ENCODE data around the gene ATMIN.
A peak's percentile ranks its signal among the peaks of the same experiment; 100 is the strongest.

ATMIN gene

GRCh38 chr16:80997139-80997798 is 38.4 kb upstream of the ATMIN start:
- H3K27ac Mint-ChIP-seq: peak overlapping the region; percentile 44
- no peaks in the 10 kb centered on the region for H3K27me3 Mint-ChIP-seq (ENCODE audit: low read depth, poor library complexity)
- H3K4me3 Mint-ChIP-seq: no peak overlapping the region
- no peak for DNase-seq
- H3K9me3 Mint-ChIP-seq: peaks cover 24% of the 10 kb centered on the region
- peaks cover 62% of the 10 kb centered on the region for H3K36me3 Mint-ChIP-seq (ENCODE audit: low read depth)
- H3K4me1 Mint-ChIP-seq: peaks cover 30% of the 10 kb centered on the region
- TF ChIP-seq CTCF (IDR thresholded peaks at IDR 0.05): no peak

GRCh38 chr16:80997964-80998620 is 37.5 kb upstream of the ATMIN start:
- TF ChIP-seq CTCF (IDR thresholded peaks at IDR 0.05): no peak
- Mint-ChIP-seq H3K4me3 (no peak overlapping the region), H3K27me3 (ENCODE audit: low read depth, poor library complexity) (no peaks in the 10 kb centered on the region), H3K27ac (no peak overlapping the region), H3K36me3 (ENCODE audit: low read depth) (peaks cover 65% of the 10 kb centered on the region), H3K4me1 (peaks cover 31% of the 10 kb centered on the region), H3K9me3 (peaks cover 24% of the 10 kb centered on the region)
- no peak for DNase-seq

- Mint-ChIP-seq H3K27ac (no peak overlapping the region), H3K9me3 (peaks cover 24% of the 10 kb centered on the region)
- TF ChIP-seq CTCF (IDR thresholded peaks at IDR 0.05): no peak
Measured at GRCh38 chr16:81000873-81001272, 34.8 kb upstream of the ATMIN start.

GRCh38 chr16:81001330-81001729 is 34.3 kb upstream of the ATMIN start:
- DNase-seq: no peak
- no peaks in the 10 kb centered on the region for H3K27me3 Mint-ChIP-seq (ENCODE audit: low read depth, poor library complexity)
- peaks cover 47% of the 10 kb centered on the region for H3K36me3 Mint-ChIP-seq (ENCODE audit: low read depth)
- H3K4me3 Mint-ChIP-seq: no peak overlapping the region
- H3K4me1 Mint-ChIP-seq: peaks cover 42% of the 10 kb centered on the region
- no peak overlapping the region for H3K27ac Mint-ChIP-seq
- no peak for TF ChIP-seq CTCF (IDR thresholded peaks at IDR 0.05)
- peaks cover 24% of the 10 kb centered on the region for H3K9me3 Mint-ChIP-seq

More at GRCh38 chr16:81000873-81001272, 34.8 kb upstream of the ATMIN start:
- H3K4me1 Mint-ChIP-seq: peaks cover 43% of the 10 kb centered on the region
- peaks cover 48% of the 10 kb centered on the region for H3K36me3 Mint-ChIP-seq (ENCODE audit: low read depth)
- H3K4me3 Mint-ChIP-seq: no peak overlapping the region
- no peaks in the 10 kb centered on the region for H3K27me3 Mint-ChIP-seq (ENCODE audit: low read depth, poor library complexity)
- no peak for DNase-seq

GRCh38 chr16:81003064-81003463 is 32.6 kb upstream of the ATMIN start:
- Mint-ChIP-seq H3K27ac (no peak overlapping the region), H3K27me3 (ENCODE audit: low read depth, poor library complexity) (no peaks in the 10 kb centered on the region), H3K4me1 (peaks cover 37% of the 10 kb centered on the region), H3K36me3 (ENCODE audit: low read depth) (peaks cover 45% of the 10 kb centered on the region), H3K9me3 (peaks cover 24% of the 10 kb centered on the region), H3K4me3 (no peak overlapping the region)
- no peak for TF ChIP-seq CTCF (IDR thresholded peaks at IDR 0.05)
- no peak for DNase-seq

All from nephron progenitor cell (in vitro differentiated cells).